ENCODE data around the gene ZSWIM7. TPM values are rescaled to one million over a fixed set of nuclear protein-coding genes. Genes with fewer than 3 reads are reported as not detected.

ZSWIM7 gene
- total RNA-seq, 2 experiments from 2014 or later = 11.3 to 13.0 TPM

- POLR2A ChIA-PET = interaction anchor here (1.2 kb wide), 1 partner anchor 28 kb away, joined by 5 read pairs; no protein-coding TSS in a partner anchor
- intact Hi-C loops (cut with DNase I, micrococcal nuclease) = no loop called here
- H3K27ac ChIP-seq (ENCODE audit: low read depth in 1 of 2, low read length in 2 of 2) = no peak overlapping the region
- TF ChIP-seq CTCF (IDR thresholded peaks at IDR 0.05) = no peak
- H3K27ac Mint-ChIP-seq = no peak overlapping the region
- peaks cover 12% of the 10 kb centered on the region for H3K4me1 ChIP-seq (ENCODE audit: insufficient read depth, low read length)
- no peaks in the 10 kb centered on the region for H3K9me3 Mint-ChIP-seq
- no peaks in the 10 kb centered on the region for H3K9me3 ChIP-seq (ENCODE audit: control insufficient read depth in 1 of 2, insufficient read depth in 1 of 2, low read length in 2 of 2)
- H3K4me1 Mint-ChIP-seq (ENCODE audit: low read depth) = peaks cover 13% of the 10 kb centered on the region
- peaks cover 21% of the 10 kb centered on the region for H3K36me3 Mint-ChIP-seq (ENCODE audit: low read depth)
- no peaks in the 10 kb centered on the region for H3K27me3 Mint-ChIP-seq
- no peak for ATAC-seq (ENCODE audit: poor library complexity)
- H3K27me3 ChIP-seq (ENCODE audit: control insufficient read depth in 1 of 2, insufficient read depth in 2 of 2, low read length in 2 of 2) = peaks cover 0 to 5% of the 10 kb centered on the region in 2 experiments
- DNase-seq = no peak
- no peak overlapping the region for H3K4me3 ChIP-seq (ENCODE audit: low read length)
- H3K4me3 Mint-ChIP-seq = no peak overlapping the region
- CTCF ChIA-PET = no interaction called here
- H3K36me3 ChIP-seq (ENCODE audit: insufficient read depth, low read length) = peaks cover 3% of the 10 kb centered on the region
Observed at GRCh38 chr17:15971098-15971678, 28.3 kb downstream of the ZSWIM7 start.

- ATAC-seq (ENCODE audit: poor library complexity) = no peak
- CTCF ChIA-PET = no interaction called here
Observed at GRCh38 chr17:15970500-15970899, 29.0 kb downstream of the ZSWIM7 start.

GRCh38 chr17:15969463-15969862 lies 30.0 kb downstream of the ZSWIM7 start:
- ChIA-PET POLR2A (no interaction called here), CTCF (no interaction called here)
- intact Hi-C loops (cut with DNase I, micrococcal nuclease) = no loop called here

More at GRCh38 chr17:15970500-15970899, 29.0 kb downstream of the ZSWIM7 start:
- Mint-ChIP-seq H3K27me3 (no peaks in the 10 kb centered on the region), H3K36me3 (ENCODE audit: low read depth) (peaks cover 19% of the 10 kb centered on the region), H3K27ac (no peak overlapping the region), H3K9me3 (no peaks in the 10 kb centered on the region), H3K4me1 (ENCODE audit: low read depth) (peaks cover 20% of the 10 kb centered on the region), H3K4me3 (no peak overlapping the region)
- Histone ChIP-seq H3K36me3 (ENCODE audit: insufficient read depth, low read length) (peaks cover 3% of the 10 kb centered on the region), H3K4me1 (ENCODE audit: insufficient read depth, low read length) (peaks cover 13% of the 10 kb centered on the region), H3K4me3 (ENCODE audit: low read length) (no peak overlapping the region), H3K27me3 (ENCODE audit: control insufficient read depth in 1 of 2, insufficient read depth in 2 of 2, low read length in 2 of 2) (peaks cover 0 to 5% of the 10 kb centered on the region in 2 experiments), H3K9me3 (ENCODE audit: control insufficient read depth in 1 of 2, insufficient read depth in 1 of 2, low read length in 2 of 2) (no peaks in the 10 kb centered on the region), H3K27ac (ENCODE audit: low read depth in 1 of 2, low read length in 2 of 2) (no peak overlapping the region)
- intact Hi-C loops (cut with DNase I, micrococcal nuclease) = no loop called here
- POLR2A ChIA-PET = interaction anchor here (1.2 kb wide), 1 partner anchor 29 kb away, joined by 5 read pairs; no protein-coding TSS in a partner anchor
- no peak for DNase-seq
- no peak for TF ChIP-seq CTCF (IDR thresholded peaks at IDR 0.05)

More at GRCh38 chr17:15969463-15969862, 30.0 kb downstream of the ZSWIM7 start:
- no peaks in the 10 kb centered on the region for H3K36me3 ChIP-seq (ENCODE audit: insufficient read depth, low read length)
- peaks cover 0 to 5% of the 10 kb centered on the region in 2 experiments for H3K27me3 ChIP-seq (ENCODE audit: control insufficient read depth in 1 of 2, insufficient read depth in 2 of 2, low read length in 2 of 2)
- H3K36me3 Mint-ChIP-seq (ENCODE audit: low read depth) = peaks cover 9% of the 10 kb centered on the region
- H3K9me3 Mint-ChIP-seq = no peaks in the 10 kb centered on the region
- peaks cover 24% of the 10 kb centered on the region for H3K4me1 Mint-ChIP-seq (ENCODE audit: low read depth)
- ATAC-seq (ENCODE audit: poor library complexity) (no peak), DNase-seq (no peak)
- H3K4me3 ChIP-seq (ENCODE audit: low read length) = no peak overlapping the region
- no peak overlapping the region for H3K27ac Mint-ChIP-seq
- no peaks in the 10 kb centered on the region for H3K27me3 Mint-ChIP-seq
- TF ChIP-seq CTCF (IDR thresholded peaks at IDR 0.05) = no peak
- peaks cover 13% of the 10 kb centered on the region for H3K4me1 ChIP-seq (ENCODE audit: insufficient read depth, low read length)
- no peaks in the 10 kb centered on the region for H3K9me3 ChIP-seq (ENCODE audit: control insufficient read depth in 1 of 2, insufficient read depth in 1 of 2, low read length in 2 of 2)
- no peak overlapping the region for H3K4me3 Mint-ChIP-seq
- H3K27ac ChIP-seq (ENCODE audit: low read depth in 1 of 2, low read length in 2 of 2) = no peak overlapping the region

Data from CD4-positive, alpha-beta T cell (primary cell).